ENCODE data around the gene MUS81. TPM values are rescaled to one million over a fixed set of nuclear protein-coding genes. Genes with fewer than 3 reads are reported as not detected.

MUS81 gene
- total and polyA plus RNA-seq, 2 of the 13 experiments (the other 11 are each of a cell fraction or from before 2014, with no cell fraction given), result 25.6 to 30.2 TPM

DNA sequence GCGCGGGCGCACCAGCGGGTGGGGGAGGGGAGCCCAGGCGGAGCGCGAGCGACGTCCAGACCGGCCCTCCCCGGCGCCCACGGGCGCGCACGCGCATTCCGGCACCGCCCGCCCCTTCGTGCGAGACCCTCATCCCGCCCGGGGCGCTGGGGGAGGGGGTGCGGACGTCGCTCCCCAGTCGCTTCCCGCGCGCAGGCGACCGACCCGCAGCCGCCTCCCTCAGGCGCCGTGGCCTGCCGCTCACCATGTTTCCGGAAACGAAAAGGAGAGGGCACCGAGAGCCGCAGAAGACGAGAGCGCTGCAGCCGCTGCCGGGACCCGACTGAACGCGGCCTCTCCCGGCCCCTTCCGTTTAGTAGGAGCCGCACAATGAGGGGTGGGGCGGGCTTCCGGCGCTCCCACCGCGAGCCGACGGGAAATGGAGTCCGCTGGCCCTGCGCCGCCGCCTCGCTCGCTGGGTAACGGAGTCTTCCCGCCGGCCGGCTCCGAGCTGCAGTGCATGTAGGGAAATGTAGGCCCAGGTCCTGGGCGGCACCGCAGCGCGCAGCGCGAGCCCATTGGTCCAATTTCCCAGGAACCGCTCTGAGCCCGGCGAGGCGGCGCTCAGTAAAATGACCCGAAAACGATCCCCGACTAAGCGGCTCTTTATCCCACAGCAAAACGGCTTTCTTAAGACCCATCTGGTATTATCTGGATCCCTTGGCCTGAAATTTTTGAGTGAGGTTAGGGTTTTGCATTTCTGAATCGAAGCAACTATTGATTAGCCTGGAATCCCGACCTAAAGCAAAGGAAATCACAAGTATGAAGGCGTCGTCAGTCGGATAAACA lies 2.2 kb upstream of the MUS81 start, which contains the start of gene CFL1 (continued):
- TF ChIP-seq POLR2AphosphoS2 (IDR thresholded peaks at IDR 0.05; ENCODE audit: low read depth, low read length) (peak; percentile 88), EHMT2 (IDR thresholded peaks at IDR 0.05; ENCODE audit: borderline replicate concordance, low read depth, low read length) (no peak), PTBP1 (IDR thresholded peaks at IDR 0.05; ENCODE audit: low read depth, low read length, poor library complexity, severe bottlenecking) (no peak), NR2F1 (CRISPR knock-in tag; IDR thresholded peaks at IDR 0.05) (no peak)
- TF ChIP-seq, protein P1, sequence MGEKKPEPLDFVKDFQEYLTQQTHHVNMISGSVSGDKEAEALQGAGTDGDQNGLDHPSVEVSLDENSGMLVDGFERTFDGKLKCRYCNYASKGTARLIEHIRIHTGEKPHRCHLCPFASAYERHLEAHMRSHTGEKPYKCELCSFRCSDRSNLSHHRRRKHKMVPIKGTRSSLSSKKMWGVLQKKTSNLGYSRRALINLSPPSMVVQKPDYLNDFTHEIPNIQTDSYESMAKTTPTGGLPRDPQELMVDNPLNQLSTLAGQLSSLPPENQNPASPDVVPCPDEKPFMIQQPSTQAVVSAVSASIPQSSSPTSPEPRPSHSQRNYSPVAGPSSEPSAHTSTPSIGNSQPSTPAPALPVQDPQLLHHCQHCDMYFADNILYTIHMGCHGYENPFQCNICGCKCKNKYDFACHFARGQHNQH (CRISPR knock-in tag; IDR thresholded peaks at IDR 0.05), result peak; percentile 83
- TF ChIP-seq, protein P2, sequence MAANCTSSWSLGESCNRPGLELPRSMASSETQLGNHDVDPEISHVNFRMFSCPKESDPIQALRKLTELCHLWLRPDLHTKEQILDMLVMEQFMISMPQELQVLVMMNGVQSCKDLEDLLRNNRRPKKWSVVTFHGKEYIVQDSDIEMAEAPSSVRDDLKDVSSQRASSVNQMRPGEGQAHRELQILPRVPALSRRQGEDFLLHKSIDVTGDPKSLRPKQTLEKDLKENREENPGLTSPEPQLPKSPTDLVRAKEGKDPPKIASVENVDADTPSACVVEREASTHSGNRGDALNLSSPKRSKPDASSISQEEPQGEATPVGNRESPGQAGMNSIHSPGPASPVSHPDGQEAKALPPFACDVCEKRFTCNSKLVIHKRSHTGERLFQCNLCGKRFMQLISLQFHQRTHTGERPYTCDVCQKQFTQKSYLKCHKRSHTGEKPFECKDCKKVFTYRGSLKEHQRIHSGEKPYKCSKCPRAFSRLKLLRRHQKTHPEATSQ (CRISPR knock-in tag; IDR thresholded peaks at IDR 0.05; ENCODE audit: borderline replicate concordance), result peak; percentile 71

DNA sequence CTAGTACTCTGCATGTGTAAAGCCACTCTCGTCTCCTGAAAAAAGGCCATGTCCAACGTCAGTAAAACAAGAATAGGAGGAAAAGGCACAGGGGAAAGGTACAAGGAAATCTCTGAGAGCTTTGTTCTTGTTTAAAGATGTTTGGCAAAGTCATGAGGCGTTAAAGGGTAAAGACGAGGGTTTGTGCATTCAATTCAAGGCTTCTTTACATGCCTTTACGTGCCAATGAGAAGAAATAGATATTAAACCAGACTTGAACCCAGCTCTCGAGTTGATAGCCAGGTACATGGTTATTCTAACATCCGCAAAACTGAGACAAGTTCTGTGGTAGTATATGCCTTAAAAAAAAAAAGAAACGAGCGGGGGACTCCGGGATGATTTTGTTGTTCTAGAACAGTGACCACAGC lies 1.5 kb upstream of the MUS81 start:
- no TSS peak for BruUV-seq (replicated peaks)
- ATAC-seq, result no peak
- peaks cover 59% of the 10 kb centered on the region for H3K4me1 ChIP-seq (ENCODE audit: insufficient read depth, low read length)
- FAIRE-seq, result no peak
- peaks cover 40% of the 10 kb centered on the region for H4K20me1 ChIP-seq (ENCODE audit: insufficient read depth, low read length)
- H3K4me3 ChIP-seq (replicated peaks in 1 of 3; ENCODE audit: insufficient read depth in 1 of 3, low read depth in 2 of 3, low read length in 3 of 3), result peak overlapping the region; percentile 76 to 99 (median 76)
- H3K79me2 ChIP-seq (ENCODE audit: insufficient read depth, low read length), result peaks cover 32% of the 10 kb centered on the region
- intact Hi-C loops (cut with micrococcal nuclease; ENCODE audit: unreplicated experiment), result loop anchor here (2.0 kb wide), 1 partner anchor 30 kb away; the partner anchor contains the start of gene FIBP
- peak overlapping the region; percentile 100 for H3K4me2 ChIP-seq (ENCODE audit: low read depth, low read length)
- H3K27me3 ChIP-seq (ENCODE audit: control insufficient read depth in 1 of 2, insufficient read depth in 2 of 2, low read length in 2 of 2), result no peaks in the 10 kb centered on the region; a peak in 1 of 5 replicates
- H3K27ac ChIP-seq (ENCODE audit: extremely low read length, insufficient read depth, low read length), result peak overlapping the region; percentile 90
- DNase-seq (ENCODE audit: low spot score), result no peak
- POLR2A ChIA-PET, result interaction anchor here (0.6 to 5.4 kb wide), 28 partner anchors 10 to 454 kb away, joined by 3 to 81 read pairs (median 5); partner anchors contain the start of genes AP5B1, BANF1, CCDC85B and EFEMP2
- peaks cover 18 to 44% of the 10 kb centered on the region in 2 experiments for H3K36me3 ChIP-seq (replicated peaks in 1 of 2; ENCODE audit: control insufficient read depth in 1 of 2, insufficient read depth in 2 of 2, low read length in 2 of 2)
- in situ Hi-C loops (cut with HindIII; ENCODE audit: extremely low pct_ligation_motif_present, low pct_unique_long_range_greater_than_20kb), result loop anchor here (10.0 kb wide), 1 partner anchor 304 kb away; the partner anchor contains the start of gene LTBP3
- CTCF ChIA-PET (ENCODE audit: low intra/inter-chr PET ratio, low total read pairs), result no interaction called here
- no peaks in the 10 kb centered on the region for H3K9me3 ChIP-seq (ENCODE audit: low read length)
- WGBS (ENCODE audit: low lambda C conversion rate), result 1% methylated on average over 10 of the region's 10 CpGs
- H3K9ac ChIP-seq (ENCODE audit: insufficient read depth, low read depth, low read length), result peak overlapping the region; percentile 86
- peak overlapping the region; percentile 75 for H2AFZ ChIP-seq (ENCODE audit: low read length)
- TF ChIP-seq ZNF891 (CRISPR knock-in tag; IDR thresholded peaks at IDR 0.05) (no peak), SETDB1 (CRISPR knock-in tag; IDR thresholded peaks at IDR 0.05; ENCODE audit: borderline replicate concordance) (no peak), HIVEP1 (CRISPR knock-in tag; IDR thresholded peaks at IDR 0.05) (no peak), HDAC1 (CRISPR knock-in tag; IDR thresholded peaks at IDR 0.05) (no peak), NCOA1 (CRISPR knock-in tag; IDR thresholded peaks at IDR 0.05) (no peak), SMYD3 (CRISPR knock-in tag; IDR thresholded peaks at IDR 0.05) (no peak), SMARCC2 (IDR thresholded peaks at IDR 0.05) (no peak), TBX3 (IDR thresholded peaks at IDR 0.05; ENCODE audit: borderline replicate concordance) (no peak), HOXA5 (CRISPR knock-in tag; IDR thresholded peaks at IDR 0.05) (no peak), MTF2 (CRISPR knock-in tag; IDR thresholded peaks at IDR 0.05; ENCODE audit: borderline replicate concordance) (0 out of 2 replicates have a peak, but pooled peaks have one; percentile 27)
- TF ChIP-seq, protein P3, sequence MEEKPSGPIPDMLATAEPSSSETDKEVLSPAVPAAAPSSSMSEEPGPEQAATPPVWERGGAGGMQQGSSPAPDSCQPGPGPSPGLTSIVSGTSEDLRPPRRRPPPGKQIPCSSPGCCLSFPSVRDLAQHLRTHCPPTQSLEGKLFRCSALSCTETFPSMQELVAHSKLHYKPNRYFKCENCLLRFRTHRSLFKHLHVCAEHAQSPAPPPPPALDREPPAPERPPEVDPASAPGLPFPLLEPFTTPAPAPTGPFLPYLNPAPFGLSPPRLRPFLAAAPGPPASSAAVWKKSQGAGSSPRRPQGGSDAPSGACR (CRISPR knock-in tag; IDR thresholded peaks at IDR 0.05), result 0 out of 2 replicates have a peak, but pooled peaks have one; percentile 24
- TF ChIP-seq, protein P4, sequence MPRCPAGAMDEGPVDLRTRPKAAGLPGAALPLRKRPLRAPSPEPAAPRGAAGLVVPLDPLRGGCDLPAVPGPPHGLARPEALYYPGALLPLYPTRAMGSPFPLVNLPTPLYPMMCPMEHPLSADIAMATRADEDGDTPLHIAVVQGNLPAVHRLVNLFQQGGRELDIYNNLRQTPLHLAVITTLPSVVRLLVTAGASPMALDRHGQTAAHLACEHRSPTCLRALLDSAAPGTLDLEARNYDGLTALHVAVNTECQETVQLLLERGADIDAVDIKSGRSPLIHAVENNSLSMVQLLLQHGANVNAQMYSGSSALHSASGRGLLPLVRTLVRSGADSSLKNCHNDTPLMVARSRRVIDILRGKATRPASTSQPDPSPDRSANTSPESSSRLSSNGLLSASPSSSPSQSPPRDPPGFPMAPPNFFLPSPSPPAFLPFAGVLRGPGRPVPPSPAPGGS (CRISPR knock-in tag; IDR thresholded peaks at IDR 0.05), result no peak

Measured in HepG2 (cell line).